NOMO-1 (cell line): ENCODE results near the gene NLN.
"Not testable (repeated sequence)": the region's sequence is repeated elsewhere in the genome, so short reads cannot be mapped to it uniquely, and the experiment has no call there.

Experiments used
- DNase-seq, 2 experiments: peaks; one replicate each; lab custom pipeline; 2025; ENCODE audit not compliant: unreplicated experiment in 2 of 2; lab: John Stamatoyannopoulos, UW

The NLN gene

GRCh38 chr5:65730910-65731309, 8.9 kb downstream of the NLN start:
- no peak for DNase-seq

DNA sequence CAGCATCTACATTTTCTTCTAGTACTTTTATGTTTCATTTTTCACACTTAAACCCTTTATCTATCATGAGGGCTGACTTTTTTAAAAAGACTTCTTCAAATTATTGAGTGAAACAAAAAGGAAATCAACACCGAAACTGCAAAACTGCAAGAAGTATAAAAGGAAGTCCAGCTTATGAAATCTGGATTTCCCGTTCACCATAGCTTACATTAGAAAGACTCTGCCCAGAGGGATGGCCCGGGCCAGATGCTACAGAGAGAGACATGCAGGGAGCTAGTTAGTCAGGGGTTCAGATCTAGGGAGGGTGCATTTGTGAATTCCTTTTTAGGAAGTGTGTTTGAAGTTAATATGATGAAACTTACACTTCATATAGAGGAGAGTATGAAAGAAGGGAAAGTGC, 10.0 kb downstream of the NLN start:
- DNase-seq: peak in 1 of 2 experiments; percentile 57

DNA sequence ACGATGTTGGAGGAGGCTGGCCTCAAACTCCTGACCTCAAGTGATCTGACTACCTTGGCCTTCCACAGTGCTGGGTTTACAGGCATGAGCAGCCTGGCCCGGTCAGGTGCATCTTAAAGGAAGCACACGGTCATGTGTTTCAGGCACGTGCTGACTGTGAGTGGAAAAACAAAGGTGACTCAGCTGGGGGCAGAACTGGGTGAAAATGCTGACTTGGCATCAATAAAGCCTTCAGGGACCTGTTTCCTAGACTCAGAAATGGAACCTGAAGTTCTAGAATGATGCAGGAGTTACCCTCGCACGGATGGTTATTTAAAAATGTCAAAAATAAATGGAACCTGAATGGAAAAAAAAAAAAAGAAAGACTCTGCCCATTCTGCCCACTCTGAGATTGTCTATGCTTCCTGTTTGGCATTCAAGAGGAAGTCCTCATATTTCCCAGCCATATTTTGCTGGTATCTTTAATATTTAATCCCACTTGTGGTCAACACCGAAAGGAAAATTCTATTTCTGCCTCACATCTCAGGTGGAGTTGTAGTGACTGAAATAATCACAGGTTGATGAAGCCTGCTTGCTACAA, 12.3 kb downstream of the NLN start:
- DNase-seq: not testable (repeated sequence)

GRCh38 chr5:65734921-65735320, 12.9 kb downstream of the NLN start:
- DNase-seq: peak in 1 of 2 experiments; percentile 28

- DNase-seq: no peak
Observed at GRCh38 chr5:65736011-65736410, 14.0 kb downstream of the NLN start.

DNA sequence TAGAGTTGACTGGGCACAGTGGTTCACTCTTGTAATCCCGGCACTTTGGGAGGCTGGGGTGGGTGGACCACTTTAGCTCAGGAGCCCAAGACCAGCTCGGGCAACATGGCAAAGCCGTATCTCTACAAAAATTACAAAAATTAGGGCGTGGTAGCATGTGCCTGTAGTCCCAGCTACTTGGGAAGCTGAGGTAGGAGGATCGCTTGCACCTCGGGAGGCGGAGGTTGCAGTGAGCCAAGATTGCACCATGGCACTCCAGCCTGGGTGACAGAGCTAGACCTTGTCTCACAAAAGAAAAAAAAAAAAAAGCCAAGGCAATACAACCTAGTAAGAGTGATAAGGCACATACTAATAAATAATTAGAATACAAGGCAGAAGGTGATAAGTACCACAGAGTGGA, 15.8 kb downstream of the NLN start:
- DNase-seq: no peak

DNA sequence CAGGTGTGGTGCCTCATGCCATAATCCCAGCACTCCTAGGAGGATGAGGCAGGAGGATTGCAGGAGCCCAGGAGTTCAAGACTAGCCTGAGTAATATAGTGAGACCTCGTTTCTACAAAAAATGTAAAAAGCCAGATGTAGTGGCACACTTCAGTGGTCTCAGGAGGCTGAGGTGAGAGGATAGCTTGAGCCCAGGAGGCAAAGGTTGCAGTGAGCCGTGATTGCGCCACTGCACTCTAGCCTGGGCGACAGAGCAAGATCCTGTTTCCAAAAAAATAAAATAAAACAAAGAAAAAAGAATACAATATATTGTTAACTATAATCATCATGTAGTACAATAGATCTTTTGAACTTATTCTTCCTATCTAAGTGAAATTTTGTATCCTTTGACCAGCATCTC, 16.3 kb downstream of the NLN start:
- DNase-seq: no peak

DNA sequence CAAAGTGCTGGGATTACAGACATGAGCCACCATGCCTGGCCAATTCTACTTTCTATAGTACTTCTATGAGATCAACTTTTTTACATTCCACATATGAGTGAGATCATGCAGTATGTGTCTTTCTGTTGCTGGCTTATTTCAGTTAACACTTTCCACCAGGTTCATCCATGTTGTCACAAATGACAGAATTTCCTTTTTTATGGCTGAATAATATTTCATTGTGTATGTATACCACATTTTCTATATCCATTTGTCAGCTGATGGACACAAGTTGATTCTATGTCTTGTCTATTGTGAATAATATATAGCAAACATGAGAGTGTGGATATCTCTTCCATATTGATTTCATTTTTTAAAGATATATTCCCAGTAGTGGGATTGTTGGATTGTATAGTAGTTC, 17.2 kb downstream of the NLN start:
- no peak for DNase-seq

- peak; percentile 28 to 64 for DNase-seq
Observed at GRCh38 chr5:65742565-65743231, 20.7 kb downstream of the NLN start.

- DNase-seq: no peak
Observed at GRCh38 chr5:65749221-65749844, 27.3 kb downstream of the NLN start.

DNA sequence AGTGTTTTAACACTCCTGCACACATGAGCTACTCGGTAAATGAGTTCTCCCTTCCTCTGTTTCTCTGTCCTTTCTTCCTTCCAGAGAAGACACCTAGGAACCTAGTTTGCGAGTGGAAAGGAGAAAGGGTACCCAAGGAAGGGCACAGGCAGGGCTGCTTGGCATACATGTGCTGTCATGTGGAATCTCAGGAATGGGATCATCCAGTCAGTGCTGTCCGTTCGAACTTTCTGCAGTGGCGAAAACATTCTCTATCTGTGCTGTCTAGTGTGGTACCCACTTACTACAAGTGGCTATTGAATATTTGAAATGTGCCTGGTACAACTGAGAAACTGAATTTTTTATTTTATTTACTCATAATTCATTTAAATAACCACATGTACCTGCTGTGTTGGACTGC, 28.0 kb downstream of the NLN start:
- DNase-seq: no peak

DNA sequence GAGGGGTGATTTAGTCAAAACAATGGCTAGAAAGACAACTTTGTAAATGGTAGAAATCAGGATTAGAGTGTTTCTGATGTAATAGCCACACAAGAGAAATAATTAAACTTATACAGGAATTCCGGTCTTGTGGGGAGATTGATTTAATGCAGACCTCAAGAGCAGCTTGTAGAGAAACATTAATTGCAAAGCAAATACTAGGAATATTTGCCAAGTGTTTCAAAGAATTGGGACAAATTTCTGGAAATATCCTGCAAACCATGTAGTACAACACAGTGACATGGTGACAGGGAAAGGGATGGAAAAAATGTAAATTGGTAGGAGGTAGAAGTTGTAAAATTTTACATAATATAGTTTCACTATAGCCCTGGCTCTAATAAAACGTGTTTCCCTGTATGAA, 28.9 kb downstream of the NLN start:
- DNase-seq: no peak

- DNase-seq: no peak
Observed at GRCh38 chr5:65753189-65753588, 31.2 kb downstream of the NLN start.

GRCh38 chr5:65758546-65759144, 36.6 kb downstream of the NLN start:
- no peak for DNase-seq

DNA sequence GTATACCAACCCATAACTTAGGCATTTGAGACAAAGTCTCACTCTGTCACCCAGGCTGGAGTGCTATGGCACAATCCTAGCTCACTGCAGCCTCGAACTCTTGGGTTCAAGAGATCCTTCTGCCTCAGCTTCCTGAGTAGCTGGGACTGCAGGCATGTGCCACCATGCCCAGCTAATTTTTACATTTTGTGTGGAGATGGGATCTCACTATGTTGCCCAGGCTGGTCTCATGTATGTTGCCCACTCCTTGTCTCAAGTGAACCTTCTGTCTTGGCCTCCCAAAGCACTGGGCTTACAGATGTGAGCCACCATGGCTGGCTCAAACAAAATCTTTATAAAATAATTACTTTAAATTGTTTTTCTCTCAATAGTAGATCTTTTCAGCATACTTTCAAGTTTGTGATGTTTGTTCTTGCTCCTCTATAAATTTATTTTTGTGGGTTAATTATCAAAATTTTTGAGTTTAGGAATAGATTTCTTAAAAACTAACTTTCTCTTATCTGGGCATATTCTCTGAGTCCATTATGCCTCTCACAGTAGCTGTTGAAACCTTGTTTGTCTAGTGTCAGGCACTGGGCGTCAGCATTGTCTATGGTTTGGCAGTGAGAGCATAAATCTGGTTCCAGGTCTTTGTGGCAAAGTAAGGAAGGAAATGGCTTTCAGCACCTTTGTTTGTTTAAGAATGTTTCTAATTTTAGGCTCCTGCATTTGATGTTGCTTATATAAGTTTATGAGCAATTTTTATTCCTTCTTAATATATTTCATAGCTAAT, 38.7 kb downstream of the NLN start:
- DNase-seq: peak in 1 of 2 experiments; percentile 3

DNA sequence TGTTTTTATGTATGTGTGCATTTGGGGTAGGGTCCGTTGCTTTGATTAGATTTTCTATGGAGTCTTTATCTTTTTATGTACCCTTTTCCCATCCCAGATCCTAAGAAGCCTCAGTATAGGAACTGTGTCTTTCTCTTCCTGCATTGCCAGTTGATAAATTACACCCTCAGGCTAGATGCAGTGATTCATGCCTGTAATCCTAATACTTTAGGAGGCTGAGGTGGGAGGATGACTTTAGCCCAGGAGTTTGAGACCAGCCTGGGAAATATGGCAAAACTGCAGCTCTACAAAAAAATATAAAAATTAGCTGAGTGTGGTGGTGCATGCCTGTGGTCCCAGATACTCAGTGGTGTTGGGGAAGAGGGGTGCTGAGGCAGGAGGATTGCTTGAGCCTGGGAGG, 40.2 kb downstream of the NLN start:
- no peak for DNase-seq

- no peak for DNase-seq
Observed at GRCh38 chr5:65765582-65765981, 43.6 kb downstream of the NLN start.

GRCh38 chr5:65766175-65766574, 44.2 kb downstream of the NLN start:
- DNase-seq: no peak

- DNase-seq: no peak
Observed at GRCh38 chr5:65766781-65767180, 44.8 kb downstream of the NLN start.

GRCh38 chr5:65767565-65767964, 45.6 kb downstream of the NLN start:
- DNase-seq: no peak

DNA sequence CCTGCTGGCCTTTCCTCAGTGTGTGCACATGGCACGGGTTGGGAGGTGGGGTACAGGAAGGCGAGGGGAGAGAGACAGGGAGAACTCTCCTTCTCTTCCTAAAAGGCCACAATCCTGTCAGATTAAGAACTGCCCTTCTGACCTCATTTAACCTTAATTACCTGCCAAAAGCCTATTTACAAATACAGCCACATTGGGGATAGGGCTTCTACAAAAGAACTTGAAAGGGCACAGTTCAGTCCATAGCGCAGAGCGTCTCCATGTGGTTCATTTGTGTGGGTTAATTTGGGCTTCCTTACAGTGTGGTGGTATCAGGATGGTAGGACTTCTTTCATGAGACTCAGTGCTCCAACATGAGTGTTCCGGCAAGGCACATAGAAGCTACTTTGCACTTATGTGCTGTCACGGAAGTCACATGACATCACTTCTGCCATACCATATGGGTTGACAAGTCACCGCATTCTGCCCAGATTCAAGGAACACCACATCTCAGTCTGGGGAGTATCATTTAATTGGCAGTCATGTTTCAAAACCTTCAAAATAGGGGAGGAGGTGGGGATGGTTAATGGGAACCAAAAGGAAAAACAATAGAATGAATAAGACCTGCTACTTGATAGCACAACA, 46.8 kb downstream of the NLN start:
- DNase-seq: no peak
